C4-2B (cell line): ENCODE measurements around the gene SLC9A5.

Experiments used
- H3K27ac ChIP-seq: fragments of 450-650 bp; 2 replicates; pipeline ENCODE4 v1.5.1; 2017
- ZFX ChIP-seq: fragments of 450-650 bp; IDR thresholded peaks from 2 replicates; pipeline ENCODE4 v1.6.1; 2017
- TF ChIP-seq, protein P1 (sequence below): fragments of 450-650 bp; conservative IDR thresholded peaks from 2 replicates; pipeline ENCODE4 v1.5.1; 2017; ENCODE audit warnings: mild to moderate bottlenecking

The SLC9A5 gene

GRCh38 chr16:67210069-67210937 lies 38.5 kb upstream of the SLC9A5 start:
- no peak overlapping the region for H3K27ac ChIP-seq
- TF ChIP-seq ZFX, result no peak
- TF ChIP-seq, protein P1, sequence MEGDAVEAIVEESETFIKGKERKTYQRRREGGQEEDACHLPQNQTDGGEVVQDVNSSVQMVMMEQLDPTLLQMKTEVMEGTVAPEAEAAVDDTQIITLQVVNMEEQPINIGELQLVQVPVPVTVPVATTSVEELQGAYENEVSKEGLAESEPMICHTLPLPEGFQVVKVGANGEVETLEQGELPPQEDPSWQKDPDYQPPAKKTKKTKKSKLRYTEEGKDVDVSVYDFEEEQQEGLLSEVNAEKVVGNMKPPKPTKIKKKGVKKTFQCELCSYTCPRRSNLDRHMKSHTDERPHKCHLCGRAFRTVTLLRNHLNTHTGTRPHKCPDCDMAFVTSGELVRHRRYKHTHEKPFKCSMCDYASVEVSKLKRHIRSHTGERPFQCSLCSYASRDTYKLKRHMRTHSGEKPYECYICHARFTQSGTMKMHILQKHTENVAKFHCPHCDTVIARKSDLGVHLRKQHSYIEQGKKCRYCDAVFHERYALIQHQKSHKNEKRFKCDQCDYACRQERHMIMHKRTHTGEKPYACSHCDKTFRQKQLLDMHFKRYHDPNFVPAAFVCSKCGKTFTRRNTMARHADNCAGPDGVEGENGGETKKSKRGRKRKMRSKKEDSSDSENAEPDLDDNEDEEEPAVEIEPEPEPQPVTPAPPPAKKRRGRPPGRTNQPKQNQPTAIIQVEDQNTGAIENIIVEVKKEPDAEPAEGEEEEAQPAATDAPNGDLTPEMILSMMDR, result no peak

GRCh38 chr16:67211674-67212073 lies 37.1 kb upstream of the SLC9A5 start:
- H3K27ac ChIP-seq, result no peak overlapping the region
- no peak for TF ChIP-seq ZFX
- TF ChIP-seq, protein P1, result no peak

DNA sequence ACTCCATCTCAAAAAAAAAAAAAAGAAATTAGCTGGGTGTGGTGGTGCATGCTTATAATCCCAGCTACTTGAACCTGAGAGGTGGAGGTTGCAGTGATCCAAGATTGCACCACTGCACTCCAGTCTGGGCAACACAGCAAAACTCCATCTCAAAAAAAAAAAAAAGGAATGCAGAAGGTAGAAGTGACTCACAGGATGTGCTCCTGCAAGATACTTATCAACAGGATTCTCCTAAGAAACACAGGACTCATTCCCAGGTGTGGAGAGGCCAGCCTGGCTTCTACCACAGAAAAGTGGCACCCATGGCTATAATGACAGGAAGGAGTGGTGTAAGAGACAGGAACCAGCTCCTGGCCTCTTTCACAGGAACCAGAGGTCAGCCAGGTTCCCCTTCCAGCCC lies 36.0 kb upstream of the SLC9A5 start:
- TF ChIP-seq, protein P1, result no peak
- TF ChIP-seq ZFX, result no peak
- H3K27ac ChIP-seq, result no peak overlapping the region

GRCh38 chr16:67213197-67214019 lies 35.4 kb upstream of the SLC9A5 start:
- 0 out of 2 replicates have a peak overlapping the region, but pooled peaks have one; percentile 1 for H3K27ac ChIP-seq
- TF ChIP-seq, protein P1, result no peak
- TF ChIP-seq ZFX, result no peak

GRCh38 chr16:67215706-67216105 lies 33.1 kb upstream of the SLC9A5 start:
- no peak overlapping the region for H3K27ac ChIP-seq
- TF ChIP-seq ZFX, result no peak
- TF ChIP-seq, protein P1, result no peak

DNA sequence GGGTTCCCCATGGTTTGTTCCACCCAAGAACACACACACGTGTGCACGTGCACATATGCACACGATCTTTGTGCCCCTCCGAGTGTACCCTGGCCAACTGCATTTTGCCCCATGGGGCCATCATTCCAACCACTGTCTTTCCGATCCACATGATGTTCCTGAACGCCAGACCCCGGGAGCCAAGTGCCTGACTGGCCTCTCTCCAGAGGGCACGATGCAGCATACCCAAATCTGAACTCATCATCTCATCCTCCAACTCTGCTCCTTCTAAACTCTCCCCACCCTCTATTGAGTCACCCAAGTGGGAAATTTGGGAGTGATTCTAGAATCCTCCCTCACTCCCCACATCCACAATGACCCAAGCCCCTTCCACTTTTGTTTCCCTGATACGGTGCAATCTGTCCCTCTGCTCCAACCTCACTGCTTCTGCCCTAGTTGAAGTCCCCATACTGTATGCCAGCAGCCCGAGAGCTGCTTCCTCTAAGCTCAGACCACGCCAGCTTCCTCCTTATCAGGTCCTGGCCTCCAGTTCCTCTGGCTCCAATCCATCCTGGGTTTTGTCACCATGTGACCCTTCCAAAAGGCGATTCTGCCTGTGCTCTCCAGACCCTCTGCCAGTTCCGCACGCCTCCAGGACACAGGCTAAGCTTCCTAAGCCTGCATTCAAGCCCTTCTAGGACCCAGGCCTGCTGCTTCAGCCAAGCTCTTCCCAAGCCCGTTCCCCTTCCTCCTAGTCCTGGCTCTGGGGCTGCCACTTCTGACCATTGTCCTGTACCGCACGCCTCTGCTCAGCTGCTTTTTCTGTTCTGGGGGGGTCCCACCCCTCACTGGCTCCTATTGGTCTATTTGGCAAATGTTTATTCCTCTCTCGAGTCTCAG lies 31.9 kb upstream of the SLC9A5 start:
- TF ChIP-seq, protein P1, result no peak
- no peak for TF ChIP-seq ZFX
- no peak overlapping the region for H3K27ac ChIP-seq
